Ishikawa (cell line): ENCODE measurements around the gene PRUNE2.

Experiments used
- CEBPB ChIP-seq: IDR thresholded peaks from 2 replicates; pipeline ENCODE4 v1.6.1; 2012
- CREB1 ChIP-seq: IDR thresholded peaks from 2 replicates; pipeline ENCODE4 v1.6.1; 2012; ENCODE audit warnings: low read depth
- EGR1 ChIP-seq: IDR thresholded peaks from 2 replicates; pipeline ENCODE4 v1.6.1; 2012
- EP300 ChIP-seq: IDR thresholded peaks from 2 replicates; pipeline ENCODE4 v1.6.1; 2012; ENCODE audit warnings: borderline replicate concordance
- FOXM1 ChIP-seq: IDR thresholded peaks from 2 replicates; pipeline ENCODE4 v1.6.1; 2012; ENCODE audit warnings: low read depth, borderline replicate concordance
- NFIC ChIP-seq: IDR thresholded peaks from 2 replicates; pipeline ENCODE4 v1.6.1; 2012
- RAD21 ChIP-seq: IDR thresholded peaks from 2 replicates; pipeline ENCODE4 v1.6.1; 2012; ENCODE audit warnings: low read depth
- TAF1 ChIP-seq: IDR thresholded peaks from 2 replicates; pipeline ENCODE4 v1.6.1; 2012; ENCODE audit warnings: low read depth, mild to moderate bottlenecking
- TCF12 ChIP-seq: IDR thresholded peaks from 2 replicates; pipeline ENCODE4 v1.6.1; 2012; ENCODE audit warnings: low read depth
- TEAD4 ChIP-seq: IDR thresholded peaks from 2 replicates; pipeline ENCODE4 v1.6.1; 2012
- YY1 ChIP-seq: IDR thresholded peaks from 2 replicates; pipeline ENCODE4 v1.6.1; 2012; ENCODE audit warnings: low read depth
- ZBTB7A ChIP-seq: IDR thresholded peaks from 2 replicates; pipeline ENCODE4 v1.6.1; 2012; ENCODE audit warnings: low read depth
- TF ChIP-seq, protein P1 (sequence below): IDR thresholded peaks from 2 replicates; pipeline ENCODE4 v1.6.1; 2012; ENCODE audit warnings: low read depth, mild to moderate bottlenecking
- TF ChIP-seq, protein P2 (sequence below): IDR thresholded peaks from 2 replicates; pipeline ENCODE4 v1.6.1; 2012
- TF ChIP-seq, protein P3 (sequence below): IDR thresholded peaks from 2 replicates; pipeline ENCODE4 v1.6.1; 2012

The PRUNE2 gene

DNA sequence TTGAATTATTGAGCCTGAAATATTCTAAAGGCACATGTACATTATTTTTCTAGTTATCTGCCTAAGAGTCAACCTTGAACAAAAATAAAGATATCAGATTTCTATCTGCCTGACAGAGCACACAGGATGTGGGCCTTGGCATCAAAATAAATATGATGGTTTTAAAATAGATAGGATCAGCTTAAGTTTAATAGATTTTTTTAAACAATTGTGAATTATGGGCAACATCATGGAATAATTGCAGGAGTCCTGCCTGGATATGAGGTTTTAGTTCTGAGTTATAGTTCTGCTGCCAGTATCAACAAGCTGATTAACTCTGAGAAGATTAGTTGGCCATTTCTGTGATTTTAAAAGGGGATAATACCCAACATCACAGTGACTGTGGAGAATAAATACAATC lies 248.6 kb downstream of the PRUNE2 start:
- TF ChIP-seq CEBPB: no peak
- no peak for TF ChIP-seq TAF1
- TF ChIP-seq, protein P1, sequence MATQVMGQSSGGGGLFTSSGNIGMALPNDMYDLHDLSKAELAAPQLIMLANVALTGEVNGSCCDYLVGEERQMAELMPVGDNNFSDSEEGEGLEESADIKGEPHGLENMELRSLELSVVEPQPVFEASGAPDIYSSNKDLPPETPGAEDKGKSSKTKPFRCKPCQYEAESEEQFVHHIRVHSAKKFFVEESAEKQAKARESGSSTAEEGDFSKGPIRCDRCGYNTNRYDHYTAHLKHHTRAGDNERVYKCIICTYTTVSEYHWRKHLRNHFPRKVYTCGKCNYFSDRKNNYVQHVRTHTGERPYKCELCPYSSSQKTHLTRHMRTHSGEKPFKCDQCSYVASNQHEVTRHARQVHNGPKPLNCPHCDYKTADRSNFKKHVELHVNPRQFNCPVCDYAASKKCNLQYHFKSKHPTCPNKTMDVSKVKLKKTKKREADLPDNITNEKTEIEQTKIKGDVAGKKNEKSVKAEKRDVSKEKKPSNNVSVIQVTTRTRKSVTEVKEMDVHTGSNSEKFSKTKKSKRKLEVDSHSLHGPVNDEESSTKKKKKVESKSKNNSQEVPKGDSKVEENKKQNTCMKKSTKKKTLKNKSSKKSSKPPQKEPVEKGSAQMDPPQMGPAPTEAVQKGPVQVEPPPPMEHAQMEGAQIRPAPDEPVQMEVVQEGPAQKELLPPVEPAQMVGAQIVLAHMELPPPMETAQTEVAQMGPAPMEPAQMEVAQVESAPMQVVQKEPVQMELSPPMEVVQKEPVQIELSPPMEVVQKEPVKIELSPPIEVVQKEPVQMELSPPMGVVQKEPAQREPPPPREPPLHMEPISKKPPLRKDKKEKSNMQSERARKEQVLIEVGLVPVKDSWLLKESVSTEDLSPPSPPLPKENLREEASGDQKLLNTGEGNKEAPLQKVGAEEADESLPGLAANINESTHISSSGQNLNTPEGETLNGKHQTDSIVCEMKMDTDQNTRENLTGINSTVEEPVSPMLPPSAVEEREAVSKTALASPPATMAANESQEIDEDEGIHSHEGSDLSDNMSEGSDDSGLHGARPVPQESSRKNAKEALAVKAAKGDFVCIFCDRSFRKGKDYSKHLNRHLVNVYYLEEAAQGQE: no peak

DNA sequence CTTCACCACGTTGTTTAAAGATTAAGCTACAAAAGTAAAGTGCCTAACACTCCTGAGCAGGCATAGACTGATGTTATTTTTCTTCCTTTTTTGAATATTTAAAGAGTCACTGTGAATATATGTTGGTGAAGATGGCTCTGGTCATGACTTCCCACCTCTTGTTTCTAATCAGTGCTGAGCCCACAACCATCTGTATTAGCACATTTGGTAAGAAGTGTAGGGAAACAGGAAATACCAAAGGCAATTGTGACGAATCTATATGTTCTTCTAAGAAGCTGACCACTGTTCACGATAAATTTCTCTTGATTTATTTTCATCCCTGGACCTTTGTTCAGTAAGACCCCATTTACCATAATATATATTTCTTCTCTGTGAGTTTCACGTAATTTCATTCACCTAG lies 249.9 kb downstream of the PRUNE2 start:
- TF ChIP-seq TEAD4 (no peak), NFIC (no peak), TCF12 (no peak), TAF1 (no peak), FOXM1 (no peak), EP300 (no peak), RAD21 (no peak), CREB1 (no peak), ZBTB7A (no peak), EGR1 (no peak), CEBPB (no peak), YY1 (no peak)
- TF ChIP-seq, protein P1: no peak
- TF ChIP-seq, protein P2, sequence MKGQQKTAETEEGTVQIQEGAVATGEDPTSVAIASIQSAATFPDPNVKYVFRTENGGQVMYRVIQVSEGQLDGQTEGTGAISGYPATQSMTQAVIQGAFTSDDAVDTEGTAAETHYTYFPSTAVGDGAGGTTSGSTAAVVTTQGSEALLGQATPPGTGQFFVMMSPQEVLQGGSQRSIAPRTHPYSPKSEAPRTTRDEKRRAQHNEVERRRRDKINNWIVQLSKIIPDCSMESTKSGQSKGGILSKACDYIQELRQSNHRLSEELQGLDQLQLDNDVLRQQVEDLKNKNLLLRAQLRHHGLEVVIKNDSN: no peak
- TF ChIP-seq, protein P3, sequence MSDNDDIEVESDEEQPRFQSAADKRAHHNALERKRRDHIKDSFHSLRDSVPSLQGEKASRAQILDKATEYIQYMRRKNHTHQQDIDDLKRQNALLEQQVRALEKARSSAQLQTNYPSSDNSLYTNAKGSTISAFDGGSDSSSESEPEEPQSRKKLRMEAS: no peak

DNA sequence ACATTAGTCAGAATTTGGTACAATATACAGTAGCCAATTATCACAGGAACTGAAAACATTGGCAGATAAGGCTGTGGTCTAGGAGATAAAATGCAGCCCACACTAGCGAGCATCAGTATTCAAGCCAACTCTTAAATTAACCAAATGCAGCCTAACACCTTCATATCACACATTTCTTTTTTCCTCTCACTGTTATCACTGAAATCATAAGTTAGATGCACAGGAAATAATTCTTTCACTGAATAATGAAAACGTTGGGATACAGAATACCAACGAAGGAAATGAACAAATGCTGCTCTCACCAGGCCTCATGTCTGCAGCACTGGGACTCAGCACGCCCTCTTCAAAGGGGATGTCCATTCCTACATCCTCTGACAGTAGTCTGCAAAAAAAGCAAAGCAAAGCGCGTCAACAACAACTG lies 250.8 kb downstream of the PRUNE2 start:
- TF ChIP-seq EGR1: no peak
- TF ChIP-seq RAD21: no peak
- TF ChIP-seq, protein P3: no peak
- no peak for TF ChIP-seq TAF1
- TF ChIP-seq CEBPB: no peak
- TF ChIP-seq, protein P1: no peak
- no peak for TF ChIP-seq FOXM1
- no peak for TF ChIP-seq ZBTB7A
- no peak for TF ChIP-seq CREB1
- TF ChIP-seq, protein P2: no peak
- TF ChIP-seq TEAD4: no peak
- TF ChIP-seq EP300: no peak
- no peak for TF ChIP-seq TCF12
- no peak for TF ChIP-seq YY1
- TF ChIP-seq NFIC: no peak

DNA sequence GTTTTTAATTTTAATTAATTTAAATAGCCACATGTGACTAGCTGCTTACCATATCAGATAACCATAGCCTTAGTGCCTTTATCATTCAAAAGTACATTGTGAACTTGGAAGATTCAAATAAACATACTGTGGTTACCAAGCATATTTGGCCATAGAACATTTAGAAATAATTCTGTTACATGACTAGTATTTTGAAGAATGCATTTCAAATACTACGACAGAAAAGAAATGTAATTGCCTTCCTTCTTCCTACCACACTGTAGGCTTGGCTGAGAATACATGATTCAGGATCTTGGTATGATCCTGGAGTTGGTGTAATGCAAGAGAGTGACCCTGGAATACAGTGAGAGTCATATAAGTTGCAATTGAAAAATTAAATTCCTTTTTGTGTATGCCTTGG lies 251.3 kb downstream of the PRUNE2 start:
- TF ChIP-seq TCF12 (no peak), EP300 (no peak), EGR1 (no peak), ZBTB7A (no peak), FOXM1 (no peak), CEBPB (no peak), TAF1 (no peak), TEAD4 (no peak), CREB1 (no peak), RAD21 (no peak), YY1 (no peak)
- TF ChIP-seq, protein P1: no peak
- TF ChIP-seq, protein P3: no peak
